Stimulated activated CD8-positive, alpha-beta memory T cell treated with anti-CD3 and anti-CD28 coated beads, Interleukin-15, amount 100 ng/mL, for 48 hours (primary cell): ENCODE results near the gene SLC39A13.

ENCODE experiments used
- DNase-seq, 2 donors: peaks; one replicate each; pipeline ENCODE4 v3.0.0-alpha.2; 2020; ENCODE audit warnings: low read depth in 2 of 2

SLC39A13 gene

DNA sequence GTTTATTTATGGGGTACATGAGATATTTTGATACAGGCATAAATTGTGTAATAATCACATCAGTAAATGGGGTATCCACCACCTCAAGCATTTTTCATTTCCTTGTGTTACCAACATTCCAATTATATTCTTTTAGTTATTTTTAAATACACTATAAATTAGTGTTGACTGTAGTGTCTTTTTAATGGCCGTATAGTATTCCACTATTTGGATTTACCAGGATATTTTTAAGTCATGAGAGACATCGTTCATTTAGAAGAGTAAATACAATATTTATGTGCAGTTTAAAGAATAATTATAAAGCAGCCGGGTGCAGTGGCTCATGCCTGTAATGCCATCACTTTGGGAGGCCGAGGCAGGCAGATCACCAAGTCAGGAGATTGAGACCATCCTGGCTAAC is 23.9 kb upstream of the SLC39A13 start:
- no peak for DNase-seq

GRCh38 chr11:47387944-47388696 is 20.3 kb upstream of the SLC39A13 start:
- no peak for DNase-seq

DNA sequence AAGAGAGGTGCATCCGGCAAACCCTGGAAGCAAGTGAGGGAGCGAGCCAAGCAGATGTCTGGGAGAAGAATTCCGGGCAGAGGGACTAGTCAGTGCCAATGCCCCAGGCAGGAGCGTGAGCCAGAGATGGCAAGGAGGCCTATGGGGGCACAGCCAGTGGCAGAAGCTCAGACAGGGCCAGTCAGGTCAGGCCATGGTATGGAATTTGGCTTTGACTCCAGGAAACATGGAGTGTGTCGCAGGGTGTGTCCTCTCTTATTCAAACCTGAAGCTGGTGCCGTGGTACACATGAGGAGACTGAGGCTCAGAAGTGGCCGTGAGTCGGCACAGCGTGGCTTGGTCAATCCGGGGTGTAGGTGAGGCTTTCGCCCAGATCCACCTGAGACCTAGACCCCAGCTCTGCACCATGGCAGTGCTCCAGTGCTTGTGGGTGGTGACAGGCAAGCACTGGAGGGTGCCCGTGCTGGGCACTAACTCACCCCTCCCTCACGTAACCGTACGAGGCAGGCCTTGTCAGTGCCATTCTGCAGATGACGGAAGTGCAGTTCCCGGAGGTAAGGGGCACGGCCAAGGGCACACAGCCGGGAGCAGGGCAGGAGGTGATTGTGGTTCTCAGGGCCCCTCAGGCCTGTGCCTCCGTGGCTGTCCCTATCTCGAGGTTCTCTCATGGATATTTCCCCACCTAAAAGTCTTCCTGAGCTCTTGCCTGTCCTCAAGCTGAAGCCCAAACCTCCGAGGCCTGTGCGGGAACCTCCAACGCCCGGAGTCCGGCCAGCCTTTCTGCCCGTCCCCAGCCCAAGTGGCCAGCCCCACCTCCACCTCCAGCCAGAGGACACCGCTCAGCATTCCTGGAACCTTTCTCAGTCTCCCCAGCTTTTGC is 19.5 kb upstream of the SLC39A13 start:
- no peak for DNase-seq

- DNase-seq: no peak
Measured at GRCh38 chr11:47389577-47390421, 18.6 kb upstream of the SLC39A13 start.

DNA sequence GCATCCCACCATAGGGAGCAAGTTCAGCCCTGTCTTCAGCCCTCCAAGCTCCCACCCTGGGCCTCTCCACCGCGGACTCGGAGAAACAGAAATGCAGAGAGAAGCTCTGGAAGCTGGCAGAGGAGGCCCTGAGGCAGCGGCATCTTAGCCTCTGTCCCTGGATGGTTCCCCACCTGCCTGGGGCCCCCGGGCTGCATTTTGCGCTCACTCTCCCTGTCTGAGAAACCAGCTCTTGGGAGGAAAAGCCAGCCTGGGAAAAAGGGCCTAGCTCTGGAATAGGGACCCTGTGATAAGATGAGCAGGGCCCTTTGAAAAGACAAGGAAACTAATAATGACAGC is 18.0 kb upstream of the SLC39A13 start:
- no peak for DNase-seq

- no peak for DNase-seq
Measured at GRCh38 chr11:47391077-47391583, 17.3 kb upstream of the SLC39A13 start.

DNA sequence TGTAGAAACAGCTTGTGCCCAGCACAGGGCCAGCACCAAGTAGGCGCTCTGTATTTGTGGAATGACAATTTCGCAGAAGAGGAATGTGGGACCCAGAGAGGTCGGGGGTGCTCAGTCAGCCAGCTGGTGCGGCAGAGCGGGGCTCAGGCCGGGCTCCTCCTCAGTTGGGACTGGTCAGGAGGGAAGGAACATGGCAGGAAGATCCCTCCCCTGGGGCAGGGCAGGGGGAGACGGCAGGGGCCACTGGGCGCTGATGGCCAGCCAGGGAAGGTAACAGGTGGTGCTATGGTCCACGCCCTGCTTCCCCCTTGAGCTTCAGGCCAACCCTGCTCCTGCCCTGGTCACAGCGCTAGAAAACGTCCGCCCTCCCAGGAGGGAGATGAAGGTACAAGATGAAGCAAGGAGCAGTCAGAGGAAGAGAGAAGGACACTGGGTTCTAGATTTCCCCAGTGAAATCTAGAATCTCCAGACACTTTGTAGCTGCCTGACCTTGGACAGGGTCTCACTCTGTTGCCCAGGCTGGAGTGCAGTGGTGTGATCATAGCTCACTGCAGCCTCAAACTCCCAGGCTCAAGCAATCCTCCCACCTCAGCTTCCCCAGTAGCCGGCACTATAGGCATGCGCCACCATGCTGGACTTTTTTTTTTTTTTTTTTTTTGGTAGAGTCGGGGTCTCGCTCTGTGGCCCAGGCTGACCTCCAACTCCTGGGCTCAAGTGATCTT is 16.5 kb upstream of the SLC39A13 start:
- DNase-seq: no peak

DNA sequence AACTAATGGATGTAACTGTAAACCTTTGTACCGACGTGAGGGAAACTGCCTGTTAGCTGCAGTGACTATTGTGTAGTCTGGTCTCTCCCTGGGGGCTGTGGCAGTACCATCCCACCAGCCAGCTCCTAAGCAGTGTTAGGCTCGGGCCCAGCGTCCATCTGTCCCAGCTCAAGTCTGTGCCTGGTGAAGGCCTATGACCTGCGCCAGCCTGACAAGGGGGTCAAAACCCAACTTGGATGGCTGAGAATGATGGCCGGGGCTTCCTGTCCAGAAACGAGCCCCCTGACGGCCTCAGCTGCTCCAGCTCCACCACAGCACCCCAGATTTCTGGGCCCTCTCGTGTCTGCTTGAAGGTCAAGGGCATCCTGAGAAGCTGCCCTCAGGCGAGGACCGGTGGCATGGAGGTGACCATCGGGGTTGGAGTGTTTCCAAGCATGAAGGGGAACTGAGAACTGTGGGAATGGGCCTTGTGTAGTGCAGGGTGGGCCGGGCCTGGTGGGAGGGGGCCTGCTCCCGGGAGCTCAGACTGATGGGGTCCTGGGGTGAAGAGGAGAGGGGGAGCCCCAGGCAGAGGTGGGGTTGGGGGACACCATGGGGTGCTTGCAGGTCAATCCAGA is 15.7 kb upstream of the SLC39A13 start:
- DNase-seq: no peak

GRCh38 chr11:47393163-47394049 is 15.0 kb upstream of the SLC39A13 start:
- no peak for DNase-seq

- no peak for DNase-seq
Measured at GRCh38 chr11:47394050-47394321, 14.4 kb upstream of the SLC39A13 start.

- DNase-seq: peak in 1 of 2 donors; percentile 46
Measured at GRCh38 chr11:47394322-47395222, 13.8 kb upstream of the SLC39A13 start.

GRCh38 chr11:47395223-47396048 is 13.0 kb upstream of the SLC39A13 start:
- DNase-seq: no peak

- DNase-seq: no peak
Measured at GRCh38 chr11:47396049-47396320, 12.4 kb upstream of the SLC39A13 start.

- DNase-seq: no peak
Measured at GRCh38 chr11:47398011-47398410, 10.4 kb upstream of the SLC39A13 start.

DNA sequence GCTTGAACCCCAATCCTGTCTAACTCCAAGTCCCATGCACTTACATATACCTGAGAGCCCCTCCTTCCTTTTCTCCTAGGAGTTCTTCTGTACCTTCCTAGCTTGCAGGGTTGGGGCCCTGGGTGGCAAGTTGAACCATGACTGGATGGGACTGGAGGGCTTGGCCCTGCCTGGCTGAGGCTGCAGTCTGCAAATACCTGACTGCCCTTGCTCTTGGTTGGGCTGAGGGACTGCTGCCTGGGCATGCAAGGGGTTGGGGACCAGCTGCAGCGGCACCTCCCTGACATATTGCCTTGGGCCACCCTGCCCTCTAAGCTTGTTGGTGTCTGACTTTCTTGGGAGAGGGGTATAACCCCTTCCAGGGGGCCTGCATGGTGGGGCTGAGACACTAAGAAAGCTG is 9.8 kb upstream of the SLC39A13 start:
- no peak for DNase-seq

DNA sequence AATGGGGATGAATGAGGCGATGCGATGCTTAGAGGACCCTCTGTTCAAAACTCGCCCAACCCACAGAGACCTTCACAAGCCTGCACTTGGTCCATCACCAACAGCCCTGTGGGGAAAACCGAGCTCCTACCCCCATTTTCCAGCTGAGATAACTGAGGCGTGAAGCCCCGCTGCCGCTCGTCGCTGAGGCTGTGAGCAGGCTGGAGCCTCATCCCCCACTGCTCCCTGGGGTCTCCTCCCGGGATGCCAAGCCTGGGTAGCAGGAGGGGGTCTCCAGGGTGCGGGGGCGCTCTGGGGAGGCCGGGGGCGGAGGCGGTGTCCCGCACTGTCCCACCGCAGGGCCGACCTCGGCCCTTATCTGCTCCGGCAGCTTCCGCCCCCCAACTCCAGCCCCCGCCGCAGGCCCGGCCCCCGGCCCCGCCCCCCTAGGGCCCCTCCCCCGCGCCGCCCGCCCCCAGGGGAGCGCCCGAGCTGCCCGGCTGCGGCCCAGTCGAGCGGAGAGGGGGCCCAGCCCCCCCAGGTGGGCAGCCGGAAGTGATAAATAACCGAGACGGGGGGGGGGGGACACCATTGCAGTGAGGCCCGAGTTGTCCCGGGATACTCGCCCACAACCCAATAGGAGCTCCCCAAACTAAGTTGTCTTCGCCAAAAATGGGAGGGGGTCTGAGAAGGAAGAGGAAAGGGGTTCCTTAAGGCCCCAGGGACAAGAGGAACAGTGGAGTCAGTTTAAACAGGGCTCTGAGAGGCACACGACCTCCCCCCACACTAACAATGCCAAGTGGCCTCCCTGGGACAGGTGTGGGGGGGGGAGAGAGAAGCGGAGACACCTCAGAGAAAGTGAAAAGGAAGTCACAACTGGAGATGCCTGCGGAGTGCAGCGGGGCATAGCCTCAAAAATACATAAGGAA is 8.3 kb upstream of the SLC39A13 start:
- DNase-seq: no peak

- DNase-seq: no peak
Measured at GRCh38 chr11:47400768-47401279, 7.6 kb upstream of the SLC39A13 start.
